GM19438 (cell line): ENCODE data around the gene SERPINB11.
"Not testable (repeated sequence)": the region's sequence is repeated elsewhere in the genome, so short reads cannot be mapped to it uniquely, and the experiment has no call there.

Experiments
- ATAC-seq: cut with Tn5 transposase; IDR thresholded peaks from one replicate; pipeline ENCODE4 v1.9.1; 2021; ENCODE audit warnings: low read depth; ENCODE audit not compliant: unreplicated experiment

SERPINB11 gene

GRCh38 chr18:63702660-63703059 lies at the start of gene SERPINB11:
Gene SERPINB11, plus strand, starts transcription at chr18:63702960. Its CDS starts 7,234 bp downstream, at chr18:63710194.
- ATAC-seq: no peak

GRCh38 chr18:63658920-63659319 lies 43.8 kb upstream of the SERPINB11 start:
- not testable (repeated sequence) for ATAC-seq

GRCh38 chr18:63661750-63662149 lies 41.0 kb upstream of the SERPINB11 start, which contains the start of gene SERPINB3:
Gene SERPINB3, minus strand, starts transcription at chr18:63661893. Its CDS starts 677 bp downstream, at chr18:63661216.
- ATAC-seq: not testable (repeated sequence)

DNA sequence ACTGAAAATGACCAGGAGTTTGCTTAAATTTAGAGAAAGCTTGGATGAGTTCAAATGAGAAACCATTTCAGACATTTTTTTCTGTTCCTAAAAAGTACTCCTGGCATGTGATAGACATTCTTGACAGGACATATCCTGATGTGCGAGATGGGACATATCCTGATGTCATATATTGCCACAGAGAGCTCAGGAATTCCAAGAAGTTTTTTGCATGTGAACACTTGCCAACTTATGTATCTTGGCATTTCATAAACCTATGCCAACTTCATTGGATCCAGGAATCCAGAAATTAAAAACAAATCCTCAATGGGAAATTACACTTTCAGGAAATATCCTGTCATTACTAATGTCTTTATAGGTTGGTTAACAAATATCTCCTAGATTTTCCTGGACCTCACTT lies 38.2 kb upstream of the SERPINB11 start:
- ATAC-seq: no peak

DNA sequence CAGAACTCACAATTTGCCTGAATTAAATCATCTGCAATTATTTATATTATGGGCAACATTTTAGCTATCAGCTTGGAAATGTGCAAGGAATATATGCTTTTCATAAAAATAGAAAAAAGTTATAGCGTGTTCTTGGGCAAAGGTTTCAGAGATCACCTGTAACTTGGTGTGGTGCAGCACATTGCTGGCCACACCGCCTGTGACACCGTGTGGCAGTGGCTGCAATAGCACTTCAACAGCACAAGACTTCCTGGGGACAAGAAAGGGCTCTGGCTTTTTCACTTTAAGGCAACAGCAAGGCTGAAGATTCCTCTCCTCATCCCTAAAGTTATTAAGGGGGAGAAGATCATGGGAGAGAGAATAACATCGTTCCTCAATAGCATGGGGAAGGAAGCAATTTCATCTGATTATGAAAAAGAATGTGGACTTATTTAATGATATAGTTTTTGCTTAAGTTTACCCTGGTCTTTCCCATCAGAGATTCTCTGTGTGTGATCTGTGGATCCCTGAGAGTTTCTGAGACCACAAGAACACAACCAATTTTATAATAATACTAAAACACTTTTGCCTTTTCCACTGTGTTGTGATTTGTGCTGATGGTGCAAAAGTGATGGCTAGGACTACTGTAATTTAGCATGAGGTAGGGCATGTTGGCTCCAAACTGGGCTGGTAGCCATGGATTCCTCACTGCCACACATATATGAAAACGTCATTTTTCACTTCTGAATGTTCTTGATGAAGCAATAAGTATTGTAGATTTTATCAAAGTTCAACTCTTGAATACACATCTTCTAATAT lies 26.0 kb upstream of the SERPINB11 start:
- peak; percentile 74 for ATAC-seq

GRCh38 chr18:63677500-63678225 lies 25.1 kb upstream of the SERPINB11 start:
- ATAC-seq: no peak

- no peak for ATAC-seq
These were observed 22.7 kb upstream of the SERPINB11 start for GRCh38 chr18:63679820-63680606.

DNA sequence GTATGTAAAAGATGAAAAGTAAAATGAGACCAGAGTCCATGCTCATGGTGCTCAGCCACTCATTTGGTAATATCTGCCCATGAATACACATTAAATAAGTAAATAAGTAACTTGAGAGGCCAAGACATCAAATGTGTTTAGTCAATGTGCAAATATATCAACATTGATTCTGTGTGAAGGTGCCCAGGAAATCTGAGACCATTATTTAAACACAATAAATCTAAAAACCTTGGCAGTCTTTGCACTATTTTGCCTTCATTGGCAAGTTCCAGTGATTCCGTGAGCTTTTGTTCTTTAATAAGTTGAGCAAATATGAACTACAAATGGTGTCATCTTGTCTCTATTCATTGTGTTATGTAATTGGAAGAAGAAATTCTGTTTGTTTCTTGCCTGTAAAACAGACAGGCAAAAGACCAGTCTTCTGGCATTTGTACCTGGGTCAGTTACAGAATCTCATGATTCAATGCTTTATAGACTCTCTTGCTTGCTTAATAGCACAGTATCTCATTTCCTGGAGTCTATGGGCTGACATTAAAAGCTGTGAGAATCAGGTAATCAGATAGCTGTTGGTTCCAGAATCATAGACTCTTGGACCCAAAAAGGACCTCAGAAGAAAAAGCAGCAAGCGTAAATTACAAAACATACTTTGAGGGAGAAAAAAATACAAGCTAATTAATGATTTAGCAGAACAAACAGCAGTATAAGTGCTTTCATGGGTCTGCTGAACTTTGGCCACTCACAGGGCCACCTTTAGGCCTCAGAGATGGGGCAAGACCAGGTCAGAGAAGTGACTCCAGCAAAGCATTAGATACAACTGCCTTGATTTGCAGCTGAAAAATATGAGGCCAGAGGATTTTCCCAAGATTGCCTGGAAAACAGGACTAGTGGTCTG lies 21.1 kb upstream of the SERPINB11 start:
- ATAC-seq: no peak

GRCh38 chr18:63683152-63683551 lies 19.6 kb upstream of the SERPINB11 start:
- no peak for ATAC-seq

DNA sequence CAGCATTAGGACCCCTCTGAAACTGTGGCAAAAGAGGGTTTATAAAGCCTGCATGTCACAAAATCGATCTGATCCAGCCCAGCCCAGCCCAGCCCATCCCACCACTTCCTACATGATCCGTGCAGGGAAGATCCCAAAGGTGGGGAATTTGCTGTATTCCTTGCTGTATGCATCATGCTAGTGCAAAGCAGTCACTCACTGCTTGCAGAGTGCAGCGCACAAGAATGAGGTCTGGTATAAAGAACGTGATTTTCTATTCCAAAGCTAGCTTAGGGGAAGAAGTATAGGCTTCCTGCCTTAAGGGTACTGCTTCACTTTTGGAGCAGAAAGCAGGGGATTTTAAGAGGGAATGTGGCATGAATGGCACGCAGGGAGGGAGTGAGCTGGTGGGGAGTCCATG lies 18.9 kb upstream of the SERPINB11 start:
- ATAC-seq: no peak

DNA sequence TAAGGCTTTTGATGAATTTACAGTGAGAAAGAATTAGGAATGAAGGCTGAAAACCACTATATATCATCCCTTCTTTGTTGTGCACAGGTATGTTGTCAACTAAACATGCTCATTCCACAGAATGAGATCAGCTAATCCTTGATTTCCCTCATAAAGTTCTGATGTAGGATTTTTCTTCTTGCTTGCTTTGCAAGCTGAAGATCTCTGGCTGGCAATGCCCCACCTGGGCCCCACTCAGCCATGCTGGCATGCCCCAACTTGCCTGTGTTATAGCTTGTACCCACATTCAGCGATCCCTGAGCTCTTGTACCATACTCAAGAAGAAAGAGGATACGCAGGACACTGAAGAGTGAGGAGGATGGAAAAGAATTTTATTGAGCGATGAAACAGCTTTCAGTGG lies 18.0 kb upstream of the SERPINB11 start:
- ATAC-seq: no peak

GRCh38 chr18:63686871-63687270 lies 15.9 kb upstream of the SERPINB11 start:
- no peak for ATAC-seq

DNA sequence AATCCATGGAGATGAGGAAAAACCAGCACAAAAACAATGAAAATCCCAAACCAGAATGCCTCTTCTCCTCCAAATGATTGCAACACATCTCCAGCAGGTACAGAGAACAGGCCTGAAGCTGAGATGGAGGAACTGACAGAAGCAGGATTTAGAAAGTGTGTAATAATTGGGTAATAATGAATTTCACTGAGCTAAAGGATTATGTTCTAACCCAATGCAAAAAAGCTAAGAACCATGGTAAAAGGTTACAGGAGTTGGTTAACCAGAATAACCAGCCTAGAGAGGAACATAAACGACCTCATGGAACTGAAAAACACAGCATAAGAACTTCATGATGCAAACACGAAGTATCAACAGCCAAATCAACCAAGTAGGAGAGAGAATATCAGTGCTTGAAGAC lies 13.7 kb upstream of the SERPINB11 start:
- no peak for ATAC-seq

GRCh38 chr18:63697097-63697660 lies 5.6 kb upstream of the SERPINB11 start:
- ATAC-seq: no peak

DNA sequence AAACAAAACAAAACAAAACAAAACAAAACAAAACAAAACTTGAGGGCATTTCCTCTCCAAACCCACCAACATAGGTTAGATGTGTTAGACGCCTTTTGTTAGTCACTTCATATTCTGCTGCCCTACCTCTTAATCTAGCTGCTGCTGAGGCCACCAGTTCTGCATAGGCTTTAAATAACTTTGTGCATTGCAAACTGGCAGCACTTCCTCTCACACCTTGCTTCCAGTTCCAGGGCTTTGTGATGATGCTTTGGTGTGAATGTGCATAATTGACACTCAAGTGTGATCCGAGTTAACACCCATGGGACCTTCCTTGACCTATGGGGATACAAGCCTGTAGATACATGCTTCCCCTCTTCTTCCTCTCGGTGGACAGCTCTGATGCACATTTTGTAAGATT lies 2.3 kb upstream of the SERPINB11 start:
- ATAC-seq: no peak

- ATAC-seq: no peak
These were observed 808 bp upstream of the SERPINB11 start for GRCh38 chr18:63701952-63702351.

- ATAC-seq: no peak
These were observed 2.6 kb downstream of the SERPINB11 start for GRCh38 chr18:63705401-63705800.

GRCh38 chr18:63707816-63708215 lies 5.1 kb downstream of the SERPINB11 start:
- ATAC-seq: no peak

- no peak for ATAC-seq
These were observed 5.9 kb downstream of the SERPINB11 start for GRCh38 chr18:63708650-63709049.
